ENCODE measurements around the gene RPS8. TPM values are rescaled to one million over a fixed set of nuclear protein-coding genes. Genes with fewer than 3 reads are reported as not detected.
"Not testable (repeated sequence)": the region's sequence is repeated elsewhere in the genome, so short reads cannot be mapped to it uniquely, and the experiment has no call there.

The RPS8 gene
- total RNA-seq, 4 donors from 2014 or later = 505 to 1,630 (median 1,282) TPM

DNA sequence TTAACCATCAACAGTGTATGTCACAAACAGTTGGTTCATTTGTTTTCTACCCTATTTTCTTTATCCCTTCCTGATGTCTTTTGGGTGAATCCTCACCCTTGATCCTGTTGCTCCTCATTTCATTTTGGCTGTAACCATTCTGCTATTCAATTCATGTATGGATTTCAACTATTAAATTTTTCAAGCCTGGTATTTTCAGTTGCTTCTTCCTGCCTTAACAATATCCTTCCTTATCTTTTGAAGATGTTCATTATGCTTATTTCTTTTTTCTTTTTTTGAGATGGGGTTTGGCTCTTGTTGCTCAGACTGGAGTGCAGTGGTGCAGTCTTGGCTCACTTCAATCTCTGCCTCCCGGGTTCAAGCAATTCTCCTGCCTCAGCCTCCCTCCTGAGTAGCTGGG is 41.6 kb upstream of the RPS8 start:
- Histone ChIP-seq H3K36me3 (no peaks in the 10 kb centered on the region), H3K4me3 (no peak overlapping the region), H3K9me3 (no peaks in the 10 kb centered on the region), H3K27me3 (no peaks in the 10 kb centered on the region), H3K27ac (peak overlapping the region in 3 of 4 donors; percentile 34 to 42 (median 35)), H3K4me1 (peaks cover 5 to 28% (median 13%) of the 10 kb centered on the region in 4 donors)
- DNase-seq = no peak
- intact Hi-C loops (cut with DNase I; ENCODE audit: low total_unique reads) = no loop called here
- TF ChIP-seq, protein P1, sequence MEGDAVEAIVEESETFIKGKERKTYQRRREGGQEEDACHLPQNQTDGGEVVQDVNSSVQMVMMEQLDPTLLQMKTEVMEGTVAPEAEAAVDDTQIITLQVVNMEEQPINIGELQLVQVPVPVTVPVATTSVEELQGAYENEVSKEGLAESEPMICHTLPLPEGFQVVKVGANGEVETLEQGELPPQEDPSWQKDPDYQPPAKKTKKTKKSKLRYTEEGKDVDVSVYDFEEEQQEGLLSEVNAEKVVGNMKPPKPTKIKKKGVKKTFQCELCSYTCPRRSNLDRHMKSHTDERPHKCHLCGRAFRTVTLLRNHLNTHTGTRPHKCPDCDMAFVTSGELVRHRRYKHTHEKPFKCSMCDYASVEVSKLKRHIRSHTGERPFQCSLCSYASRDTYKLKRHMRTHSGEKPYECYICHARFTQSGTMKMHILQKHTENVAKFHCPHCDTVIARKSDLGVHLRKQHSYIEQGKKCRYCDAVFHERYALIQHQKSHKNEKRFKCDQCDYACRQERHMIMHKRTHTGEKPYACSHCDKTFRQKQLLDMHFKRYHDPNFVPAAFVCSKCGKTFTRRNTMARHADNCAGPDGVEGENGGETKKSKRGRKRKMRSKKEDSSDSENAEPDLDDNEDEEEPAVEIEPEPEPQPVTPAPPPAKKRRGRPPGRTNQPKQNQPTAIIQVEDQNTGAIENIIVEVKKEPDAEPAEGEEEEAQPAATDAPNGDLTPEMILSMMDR (IDR thresholded peaks at IDR 0.05) = no peak
- TF ChIP-seq POLR2A (IDR thresholded peaks at IDR 0.05) (no peak), POLR2AphosphoS5 (IDR thresholded peaks at IDR 0.05) (no peak), EP300 (IDR thresholded peaks at IDR 0.05; ENCODE audit: low read depth) (no peak)
- 75 to 83% methylated on average over 1 of the region's 1 CpG for WGBS, 2 donors (ENCODE audit: low coverage in 1 of 2)
- in situ Hi-C loops (cut with MboI; ENCODE audit: low pct_ligation_motif_present in 1 of 4, low pct_unique_long_range_greater_than_20kb in 1 of 4, low sequenced_read_pairs in 3 of 4) = no loop called here

DNA sequence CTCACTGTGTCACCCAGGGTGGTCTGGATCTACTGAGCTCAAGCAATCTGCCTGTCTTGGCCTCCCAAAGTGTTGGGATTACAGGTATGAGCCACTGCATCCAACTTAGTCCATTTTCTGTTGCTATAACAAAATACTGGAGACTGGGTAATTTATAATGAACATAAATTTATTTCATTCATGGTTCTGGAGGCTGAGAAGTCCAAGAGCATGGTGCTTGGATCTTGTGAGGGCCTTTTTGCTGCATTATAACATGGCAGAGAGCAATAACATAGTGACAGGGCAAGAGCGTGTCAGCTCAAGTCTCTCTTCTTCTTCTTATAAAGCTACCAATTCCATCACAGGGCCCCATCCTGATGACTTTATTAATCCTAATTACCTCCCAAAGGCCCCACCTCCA is 39.3 kb upstream of the RPS8 start:
- no peaks in the 10 kb centered on the region for H3K36me3 ChIP-seq
- no peak overlapping the region for H3K4me3 ChIP-seq
- 95% methylated on average over 1 of the region's 1 CpG; no CpG with 5 or more reads in 1 of the 2 donors for WGBS, 2 donors (ENCODE audit: low coverage in 1 of 2)
- intact Hi-C loops (cut with DNase I; ENCODE audit: low total_unique reads) = no loop called here
- no peaks in the 10 kb centered on the region for H3K27me3 ChIP-seq
- H3K4me1 ChIP-seq = peaks cover 6 to 22% (median 8%) of the 10 kb centered on the region in 4 donors
- no peaks in the 10 kb centered on the region for H3K9me3 ChIP-seq
- no peak for DNase-seq
- H3K27ac ChIP-seq = no peak overlapping the region
- TF ChIP-seq POLR2AphosphoS5 (IDR thresholded peaks at IDR 0.05) (no peak), EP300 (IDR thresholded peaks at IDR 0.05; ENCODE audit: low read depth) (no peak), POLR2A (IDR thresholded peaks at IDR 0.05) (no peak)
- TF ChIP-seq, protein P1 (IDR thresholded peaks at IDR 0.05) = no peak
- in situ Hi-C loops (cut with MboI; ENCODE audit: low pct_ligation_motif_present in 1 of 4, low pct_unique_long_range_greater_than_20kb in 1 of 4, low sequenced_read_pairs in 3 of 4) = no loop called here

DNA sequence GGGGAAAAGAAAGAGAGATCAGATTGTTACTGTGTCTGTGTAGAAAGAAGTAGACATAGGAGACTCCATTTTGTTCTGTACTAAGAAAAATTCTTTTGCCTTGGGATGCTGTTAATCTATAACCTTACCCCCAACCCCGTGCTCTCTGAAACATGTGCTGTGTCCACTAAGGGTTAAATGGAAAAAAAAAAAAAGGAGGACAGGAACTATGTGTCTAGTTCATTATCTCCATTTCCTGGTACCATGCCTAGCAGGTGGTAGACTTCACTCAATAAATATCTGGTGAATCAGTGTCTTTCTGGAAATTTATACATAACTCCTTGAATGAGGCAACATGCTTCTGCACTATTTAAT is 36.4 kb upstream of the RPS8 start:
- peak overlapping the region in 3 of 4 donors; percentile 44 to 62 (median 47) for H3K4me3 ChIP-seq
- H3K36me3 ChIP-seq; in situ Hi-C loops (cut with MboI; ENCODE audit: low pct_ligation_motif_present in 1 of 4, low pct_unique_long_range_greater_than_20kb in 1 of 4, low sequenced_read_pairs in 3 of 4); DNase-seq; H3K9me3 ChIP-seq; H3K27me3 ChIP-seq: not testable (repeated sequence)
- intact Hi-C loops (cut with DNase I; ENCODE audit: low total_unique reads) = loop anchor here (2.0 kb wide), 1 partner anchor 68 kb away; the partner anchor contains the start of gene DYNLT4
- WGBS, 2 donors (ENCODE audit: low coverage in 1 of 2) = 68% methylated on average over 1 of the region's 1 CpG; no CpG with 5 or more reads in 1 of the 2 donors
- H3K4me1 ChIP-seq = peaks cover 6 to 10% (median 8%) of the 10 kb centered on the region in 4 donors
- TF ChIP-seq, protein P1 (IDR thresholded peaks at IDR 0.05) = peak in 1 of 5 experiments; percentile 5
- H3K27ac ChIP-seq = peak overlapping the region; percentile 86 to 91 (median 91)

DNA sequence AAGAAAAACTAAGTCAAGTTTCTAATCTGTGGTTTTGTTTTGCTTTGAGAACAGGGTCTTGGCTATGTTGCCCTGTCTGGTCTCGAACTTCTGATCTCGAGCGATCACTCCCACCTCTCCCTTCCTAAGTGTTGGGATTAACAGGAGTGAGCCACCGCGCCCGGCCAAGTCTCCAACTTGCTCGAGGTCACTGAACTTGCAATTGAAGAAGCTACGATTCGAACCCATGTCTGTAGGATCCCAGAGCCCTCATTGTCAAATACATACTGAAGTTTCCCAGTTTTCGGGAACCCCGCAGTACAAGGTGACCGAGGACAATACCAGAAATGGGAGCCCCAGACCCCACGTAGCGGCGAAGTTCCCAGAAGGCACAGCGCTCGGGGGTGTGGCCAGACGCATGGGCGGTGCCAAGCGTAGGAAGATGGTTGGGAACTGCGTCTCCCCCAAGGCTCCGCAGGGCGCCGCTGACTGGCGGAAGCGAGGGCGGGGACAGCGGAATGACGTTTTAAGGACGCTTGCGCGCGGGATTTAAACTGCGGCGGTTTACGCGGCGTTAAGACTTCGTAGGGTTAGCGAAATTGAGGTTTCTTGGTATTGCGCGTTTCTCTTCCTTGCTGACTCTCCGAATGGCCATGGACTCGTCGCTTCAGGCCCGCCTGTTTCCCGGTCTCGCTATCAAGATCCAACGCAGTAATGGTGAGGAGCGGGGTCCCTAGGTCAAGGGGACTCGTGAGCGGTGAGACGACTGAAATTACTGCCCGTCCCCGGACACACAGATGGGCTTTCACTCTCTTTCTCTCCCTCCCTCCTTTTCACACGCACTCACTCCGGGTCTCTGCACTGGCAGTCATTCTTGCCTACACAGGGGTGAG is 35.8 kb upstream of the RPS8 start, which contains the start of gene KIF2C:
KIF2C (plus strand) TSS at position 531 of the 872 bp plus-strand sequence; CDS start at position 627, 96 bp downstream.
- TF ChIP-seq, protein P1 (IDR thresholded peaks at IDR 0.05) = peak in 2 of 5 experiments; percentile 4 to 7
- TF ChIP-seq EP300 (IDR thresholded peaks at IDR 0.05; ENCODE audit: low read depth) (no peak), POLR2AphosphoS5 (IDR thresholded peaks at IDR 0.05) (peak; percentile 85 to 90 (median 87)), POLR2A (IDR thresholded peaks at IDR 0.05) (peak; percentile 69)
- H3K27me3 ChIP-seq = no peaks in the 10 kb centered on the region
- peak; percentile 98 for DNase-seq
- peak within 1 kb of the TSS; percentile 86 to 91 (median 91) for H3K27ac ChIP-seq
- peak within 1 kb of the TSS; percentile 44 to 62 (median 50) for H3K4me3 ChIP-seq
- in situ Hi-C loops (cut with MboI; ENCODE audit: low pct_ligation_motif_present in 1 of 4, low pct_unique_long_range_greater_than_20kb in 1 of 4, low sequenced_read_pairs in 3 of 4) = no loop called here
- H3K9me3 ChIP-seq = no peaks in the 10 kb centered on the region
- WGBS, 2 donors (ENCODE audit: low coverage in 1 of 2) = 0 to 1% methylated on average over 16 to 57 of the region's 57 CpGs
- intact Hi-C loops (cut with DNase I; ENCODE audit: low total_unique reads) = loop anchor here (2.0 kb wide), 1 partner anchor 67 kb away; the partner anchor contains the start of gene DYNLT4
- no peaks in the 10 kb centered on the region for H3K36me3 ChIP-seq
- peaks cover 6 to 10% (median 8%) of the 10 kb centered on the region in 4 donors for H3K4me1 ChIP-seq
